Upper lobe of left lung (tissue), 6 donors: ENCODE results near the gene ALDH5A1. TPM values are rescaled to one million over a fixed set of nuclear protein-coding genes. Genes with fewer than 3 reads are reported as not detected.

Experiments used
- ATAC-seq, 2 donors: fragments of 200-7000 bp; cut with Tn5 transposase; one replicate each; pipeline ENCODE4 v1.9.1; 2022; ENCODE audit warnings: mild to moderate bottlenecking in 2 of 2, moderate library complexity in 2 of 2; ENCODE audit not compliant: low FRiP score in 2 of 2
- DNase-seq, 2 donors: peaks; one replicate each; pipeline ENCODE4 v3.0.0-alpha.2; 2019 to 2020
- H3K27ac ChIP-seq, 4 donors: fragments of 200-600 bp; sonication (generic); one replicate each; pipeline ENCODE4 v1.5.1; 2016 to 2019
- H3K27me3 ChIP-seq, 4 donors: fragments of 200-600 bp; sonication (generic); one replicate each; pipeline ENCODE4 v1.5.1; 2017 to 2019
- H3K36me3 ChIP-seq, 4 donors: fragments of 200-600 bp; sonication (generic); one replicate each; pipeline ENCODE4 v1.5.1; 2016 to 2019
- H3K4me1 ChIP-seq, 4 donors: fragments of 200-600 bp; sonication (generic); one replicate each; pipeline ENCODE4 v1.5.1; 2018 to 2019
- H3K4me3 ChIP-seq, 4 donors: fragments of 200-600 bp; sonication (generic); one replicate each; pipeline ENCODE4 v1.5.1; 2017 to 2019; ENCODE audit warnings: mild to moderate bottlenecking in 2 of 4, moderate library complexity in 1 of 4
- H3K9me3 ChIP-seq, 4 donors: fragments of 200-600 bp; sonication (generic); one replicate each; pipeline ENCODE4 v1.5.1; 2018 to 2019
- EP300 ChIP-seq, 4 donors: sonication (generic); formaldehyde crosslinking; IDR thresholded peaks; one replicate each; pipeline ENCODE4 v1.5.1; 2017; ENCODE audit warnings: antibody characterized with exemption in 4 of 4, control low read depth in 2 of 4
- POLR2A ChIP-seq, 4 donors: fragments of 450-650 bp; IDR thresholded peaks; one replicate each; pipeline ENCODE4 v1.5.1; 2016 to 2017; ENCODE audit warnings: antibody characterized with exemption in 4 of 4, mild to moderate bottlenecking in 2 of 4
- POLR2AphosphoS5 ChIP-seq, 2 donors: sonication (generic); formaldehyde crosslinking; IDR thresholded peaks; one replicate each; pipeline ENCODE4 v1.5.1; 2017; ENCODE audit warnings: antibody characterized with exemption in 2 of 2
- WGBS, 2 donors: methylation state at CpG; one replicate each; pipeline ENCODE4 v1.1.5; 2017 to 2018; 5-methylcytosine and 5-hydroxymethylcytosine counted together
- total RNA-seq, 6 donors: library from RNA; depleted of rRNA in 4 of 6; stranded (reverse); fragments of >200 nt in 4 of 6; gene quantifications; one replicate each; pipeline versions ENCODE4 v1.1.0 to v1.2.1, GENCODE V29; 2016 to 2021
- TF ChIP-seq, protein P1 (sequence below), 6 experiments: fragments of 450-650 bp in 4 of 6; fragments of 200-600 bp in 2 of 6; sonication (generic) in 2 of 6; IDR thresholded peaks; one replicate each; pipeline ENCODE4 v1.5.1; 2016 to 2019; ENCODE audit warnings: antibody characterized with exemption in 6 of 6
- donor health status: DM: no; HTN: no; CAD: no; lungs with moderate emphysema.
- donor health status: DM: no; HTN: yes; CAD: no; lungs with severe emphysema.

The ALDH5A1 gene
- total RNA-seq, 6 donors from 2014 or later = 7.3 to 21.1 (median 12.4) TPM

DNA sequence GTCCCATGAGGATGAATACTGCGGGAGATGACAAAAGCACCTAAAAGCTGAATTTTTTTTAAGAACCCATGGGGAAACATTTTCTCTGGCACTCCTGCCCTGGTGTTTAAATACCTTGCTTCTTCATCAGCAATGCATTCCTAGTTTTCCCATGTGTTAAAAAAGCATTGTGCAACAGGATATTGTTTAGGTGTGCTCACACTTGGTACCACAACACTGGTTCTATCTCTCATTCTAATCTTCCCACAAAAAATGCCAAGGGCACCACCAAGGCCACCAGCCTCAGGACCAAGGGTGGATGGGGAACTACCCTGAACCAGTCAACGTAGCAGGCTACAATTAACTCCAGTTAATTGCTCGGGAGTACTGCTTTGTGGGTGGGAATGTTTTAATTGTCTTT lies 50.9 kb downstream of the ALDH5A1 start:
- Histone ChIP-seq H3K27me3 (no peaks in the 10 kb centered on the region), H3K36me3 (no peaks in the 10 kb centered on the region), H3K9me3 (no peaks in the 10 kb centered on the region), H3K4me3 (no peak overlapping the region), H3K27ac (no peak overlapping the region), H3K4me1 (no peaks in the 10 kb centered on the region)
- TF ChIP-seq POLR2A (IDR thresholded peaks at IDR 0.05) (no peak), EP300 (IDR thresholded peaks at IDR 0.05) (no peak), POLR2AphosphoS5 (IDR thresholded peaks at IDR 0.05) (no peak)
- TF ChIP-seq, protein P1, sequence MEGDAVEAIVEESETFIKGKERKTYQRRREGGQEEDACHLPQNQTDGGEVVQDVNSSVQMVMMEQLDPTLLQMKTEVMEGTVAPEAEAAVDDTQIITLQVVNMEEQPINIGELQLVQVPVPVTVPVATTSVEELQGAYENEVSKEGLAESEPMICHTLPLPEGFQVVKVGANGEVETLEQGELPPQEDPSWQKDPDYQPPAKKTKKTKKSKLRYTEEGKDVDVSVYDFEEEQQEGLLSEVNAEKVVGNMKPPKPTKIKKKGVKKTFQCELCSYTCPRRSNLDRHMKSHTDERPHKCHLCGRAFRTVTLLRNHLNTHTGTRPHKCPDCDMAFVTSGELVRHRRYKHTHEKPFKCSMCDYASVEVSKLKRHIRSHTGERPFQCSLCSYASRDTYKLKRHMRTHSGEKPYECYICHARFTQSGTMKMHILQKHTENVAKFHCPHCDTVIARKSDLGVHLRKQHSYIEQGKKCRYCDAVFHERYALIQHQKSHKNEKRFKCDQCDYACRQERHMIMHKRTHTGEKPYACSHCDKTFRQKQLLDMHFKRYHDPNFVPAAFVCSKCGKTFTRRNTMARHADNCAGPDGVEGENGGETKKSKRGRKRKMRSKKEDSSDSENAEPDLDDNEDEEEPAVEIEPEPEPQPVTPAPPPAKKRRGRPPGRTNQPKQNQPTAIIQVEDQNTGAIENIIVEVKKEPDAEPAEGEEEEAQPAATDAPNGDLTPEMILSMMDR (IDR thresholded peaks at IDR 0.05) = no peak
- DNase-seq (no peak), ATAC-seq (no peak)
- WGBS, 2 donors = 86 to 93% methylated on average over 3 of the region's 3 CpGs

DNA sequence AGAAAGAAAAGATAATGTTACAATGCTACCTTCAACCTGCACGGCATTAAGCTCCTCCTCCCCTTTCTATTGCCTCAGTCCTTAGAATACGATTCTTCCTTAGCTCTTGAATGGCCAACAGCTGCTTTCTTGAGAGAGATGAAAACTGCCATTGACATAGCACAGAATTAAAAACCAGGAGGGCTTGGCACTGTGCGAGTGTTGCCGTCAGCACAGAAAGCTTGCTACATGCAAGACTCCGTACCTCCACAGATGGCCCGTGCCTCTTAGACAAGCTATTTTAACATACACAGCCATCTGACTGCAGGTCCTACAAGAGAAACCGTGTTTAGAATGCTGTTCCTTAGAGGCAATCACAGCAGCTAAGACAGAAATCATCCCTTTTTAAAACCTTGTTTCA lies 51.7 kb downstream of the ALDH5A1 start:
- H3K9me3 ChIP-seq = no peaks in the 10 kb centered on the region
- H3K36me3 ChIP-seq = no peaks in the 10 kb centered on the region
- H3K27me3 ChIP-seq = no peaks in the 10 kb centered on the region
- no peak overlapping the region for H3K4me3 ChIP-seq
- TF ChIP-seq POLR2A (IDR thresholded peaks at IDR 0.05) = no peak
- TF ChIP-seq POLR2AphosphoS5 (IDR thresholded peaks at IDR 0.05) = no peak
- no peak for ATAC-seq
- no peak overlapping the region for H3K27ac ChIP-seq
- DNase-seq = no peak
- 86 to 91% methylated on average over 7 of the region's 7 CpGs for WGBS, 2 donors
- H3K4me1 ChIP-seq = no peaks in the 10 kb centered on the region

DNA sequence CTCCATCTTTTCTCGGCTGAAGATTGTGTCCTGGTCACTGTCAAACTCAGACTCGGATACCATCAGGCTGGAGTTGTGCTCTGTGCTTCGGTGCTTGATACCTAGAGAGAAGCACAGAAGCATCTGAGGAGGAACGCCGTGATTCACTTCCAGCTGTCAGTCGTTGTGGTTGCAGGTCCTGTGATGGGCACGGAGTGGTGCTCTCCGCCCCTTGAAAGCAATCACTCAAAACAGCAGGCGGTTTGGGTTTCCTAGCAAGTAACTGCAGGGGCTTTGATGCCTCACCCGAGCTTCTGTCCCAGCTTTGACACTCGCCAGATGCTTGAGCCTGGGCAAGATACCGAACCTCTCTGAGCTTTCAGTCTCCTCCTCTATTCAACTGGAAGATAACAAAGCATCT lies 52.5 kb downstream of the ALDH5A1 start:
- Histone ChIP-seq H3K4me3 (no peak overlapping the region), H3K27me3 (no peaks in the 10 kb centered on the region), H3K4me1 (no peaks in the 10 kb centered on the region), H3K36me3 (no peaks in the 10 kb centered on the region), H3K27ac (no peak overlapping the region), H3K9me3 (no peaks in the 10 kb centered on the region)
- ATAC-seq (no peak), DNase-seq (no peak)
- TF ChIP-seq, protein P1 (IDR thresholded peaks at IDR 0.05) = no peak
- TF ChIP-seq EP300 (IDR thresholded peaks at IDR 0.05) = no peak
- no peak for TF ChIP-seq POLR2AphosphoS5 (IDR thresholded peaks at IDR 0.05)
- no peak for TF ChIP-seq POLR2A (IDR thresholded peaks at IDR 0.05)
- 38 to 45% methylated on average over 9 to 12 of the region's 12 CpGs for whole genome bisulfite sequencing, 2 donors

DNA sequence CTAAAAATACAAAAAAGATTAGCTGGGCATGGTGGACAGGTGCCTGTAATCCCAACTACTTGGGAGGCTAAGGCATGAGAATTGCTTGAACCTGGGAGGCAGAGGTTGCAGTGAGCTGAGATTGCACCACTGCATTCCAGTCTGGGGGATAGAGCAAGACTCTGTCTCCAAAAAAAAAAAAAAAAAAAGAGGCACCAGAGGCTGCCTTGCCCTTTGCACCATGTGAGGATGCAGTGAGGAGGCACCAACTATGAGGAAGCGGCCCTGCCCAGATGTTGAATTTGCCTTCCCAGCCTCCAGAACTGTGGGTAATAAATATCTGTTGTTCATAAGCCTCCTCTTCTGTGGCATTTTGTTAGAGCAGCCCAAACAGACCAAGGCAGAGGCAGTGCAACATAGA lies 54.4 kb downstream of the ALDH5A1 start:
- TF ChIP-seq POLR2A (IDR thresholded peaks at IDR 0.05) = no peak
- TF ChIP-seq, protein P1 (IDR thresholded peaks at IDR 0.05) = no peak
- TF ChIP-seq POLR2AphosphoS5 (IDR thresholded peaks at IDR 0.05) = no peak
- TF ChIP-seq EP300 (IDR thresholded peaks at IDR 0.05) = no peak
- H3K36me3 ChIP-seq = no peaks in the 10 kb centered on the region
- no peaks in the 10 kb centered on the region for H3K9me3 ChIP-seq
- 82 to 100% methylated on average over 1 of the region's 1 CpG for WGBS, 2 donors
- ATAC-seq (no peak), DNase-seq (no peak)
- H3K4me1 ChIP-seq = no peaks in the 10 kb centered on the region
- H3K27ac ChIP-seq = no peak overlapping the region
- H3K27me3 ChIP-seq = no peaks in the 10 kb centered on the region
- no peak overlapping the region for H3K4me3 ChIP-seq

DNA sequence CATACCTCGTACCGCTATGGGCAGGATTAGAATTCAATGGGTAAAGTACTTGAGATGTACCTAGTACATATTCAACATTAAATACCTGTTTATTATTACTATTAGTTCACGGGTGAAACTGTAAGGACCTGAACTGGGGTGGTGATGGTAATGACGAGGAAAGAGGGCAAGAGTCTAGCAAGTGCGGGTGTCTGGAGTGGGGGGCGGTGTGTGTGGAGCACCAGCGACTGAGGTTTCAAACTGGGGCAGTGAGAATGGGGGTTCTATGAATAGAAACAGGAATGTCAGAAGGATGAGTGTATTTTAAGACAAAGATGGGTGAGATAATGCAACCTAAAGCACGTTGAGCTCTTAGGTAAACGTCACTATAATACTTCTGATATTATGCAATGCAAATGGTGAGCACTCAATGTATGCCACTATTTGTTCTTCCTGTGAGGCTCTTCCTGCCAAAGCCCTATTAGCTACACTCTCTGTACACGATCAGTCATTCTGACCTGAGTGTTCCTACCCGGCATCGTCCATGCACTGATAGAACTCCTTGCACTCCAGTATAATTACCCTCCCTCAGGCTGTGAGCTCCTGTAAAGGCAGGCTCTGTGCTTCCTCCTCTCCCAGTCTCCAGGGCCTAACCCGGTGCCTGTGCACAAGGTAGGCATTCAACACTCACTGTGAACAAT lies 55.0 kb downstream of the ALDH5A1 start:
- DNase-seq = no peak
- Histone ChIP-seq H3K36me3 (no peaks in the 10 kb centered on the region), H3K4me1 (no peaks in the 10 kb centered on the region), H3K27ac (no peak overlapping the region), H3K27me3 (no peaks in the 10 kb centered on the region), H3K9me3 (no peaks in the 10 kb centered on the region), H3K4me3 (no peak overlapping the region)
- WGBS, 2 donors = 78 to 83% methylated on average over 13 of the region's 13 CpGs
- ATAC-seq = no peak
- TF ChIP-seq POLR2AphosphoS5 (IDR thresholded peaks at IDR 0.05) (no peak), POLR2A (IDR thresholded peaks at IDR 0.05) (no peak), EP300 (IDR thresholded peaks at IDR 0.05) (no peak)
- TF ChIP-seq, protein P1 (IDR thresholded peaks at IDR 0.05) = no peak
